Trophoblast cell (in vitro differentiated cells and primary cell): ENCODE measurements around the gene NANOS3.
A peak's percentile ranks its signal among the peaks of the same experiment; 100 is the strongest.

Source experiments
- DNase-seq, 2 donors: peaks; one replicate each; pipeline ENCODE4 v3.0.0-alpha.2; 2016
- H2AFZ ChIP-seq: 2 replicates; pipeline ENCODE4 v1.6.1; 2013; ENCODE audit warnings: low read length, moderate library complexity, mild to moderate bottlenecking; ENCODE audit not compliant: insufficient read depth, poor library complexity
- H2AK5ac ChIP-seq: 2 replicates; pipeline ENCODE4 v1.6.1; 2013; ENCODE audit warnings: mild to moderate bottlenecking, low read length
- H2BK120ac ChIP-seq: 2 replicates; pipeline ENCODE4 v1.6.1; 2013; ENCODE audit warnings: low read length, mild to moderate bottlenecking, moderate library complexity; ENCODE audit not compliant: insufficient read depth, poor library complexity
- H2BK12ac ChIP-seq: 2 replicates; pipeline ENCODE4 v1.6.1; 2013; ENCODE audit warnings: mild to moderate bottlenecking, low read length, moderate library complexity
- H2BK5ac ChIP-seq: 2 replicates; pipeline ENCODE4 v1.6.1; 2013; ENCODE audit warnings: low read length, low read depth, moderate library complexity, mild to moderate bottlenecking; ENCODE audit not compliant: poor library complexity
- H3K14ac ChIP-seq: 2 replicates; pipeline ENCODE4 v1.6.1; 2013; ENCODE audit warnings: mild to moderate bottlenecking, low read length
- H3K18ac ChIP-seq: 2 replicates; pipeline ENCODE4 v1.6.1; 2013; ENCODE audit warnings: mild to moderate bottlenecking, low read length
- H3K23ac ChIP-seq: 2 replicates; pipeline ENCODE4 v1.6.1; 2013; ENCODE audit warnings: low read length
- H3K27ac ChIP-seq: 2 replicates; pipeline ENCODE4 v1.5.1; 2013; ENCODE audit warnings: low read depth, mild to moderate bottlenecking, inconsistent platforms, low read length, moderate library complexity
- H3K27me3 ChIP-seq: 2 replicates; pipeline ENCODE4 v1.6.1; 2013; ENCODE audit warnings: inconsistent platforms, mild to moderate bottlenecking, low read length, moderate library complexity; ENCODE audit not compliant: insufficient read depth
- H3K36me3 ChIP-seq, 2 experiments: 1 replicate in 1 of 2; 2 replicates in 1 of 2; pipeline ENCODE4 v1.6.1; 2013; ENCODE audit warnings: low read length in 2 of 2, mild to moderate bottlenecking in 2 of 2, moderate library complexity in 1 of 2; ENCODE audit not compliant: insufficient read depth in 2 of 2, control insufficient read depth in 1 of 2
- H3K4ac ChIP-seq: 2 replicates; pipeline ENCODE4 v1.6.1; 2013; ENCODE audit warnings: low read depth, mild to moderate bottlenecking, low read length, moderate library complexity
- H3K4me1 ChIP-seq, 2 experiments: 1 replicate in 1 of 2; 2 replicates in 1 of 2; pipeline ENCODE4 v1.6.1; 2013; ENCODE audit warnings: low read length in 2 of 2, mild to moderate bottlenecking in 2 of 2, moderate library complexity in 1 of 2; ENCODE audit not compliant: insufficient read depth in 2 of 2, control insufficient read depth in 1 of 2
- H3K4me2 ChIP-seq: 2 replicates; pipeline ENCODE4 v1.6.1; 2013; ENCODE audit warnings: inconsistent platforms, mild to moderate bottlenecking, low read length, moderate library complexity
- H3K4me3 ChIP-seq: 2 replicates; pipeline ENCODE4 v1.5.1; 2013; ENCODE audit warnings: mild to moderate bottlenecking, low read depth, low read length, inconsistent platforms
- H3K79me1 ChIP-seq: one replicate; pipeline ENCODE4 v1.6.1; 2013; ENCODE audit warnings: low read length
- H3K79me2 ChIP-seq: 2 replicates; pipeline ENCODE4 v1.6.1; 2013; ENCODE audit warnings: low read length, mild to moderate bottlenecking; ENCODE audit not compliant: control insufficient read depth, insufficient read depth, poor library complexity
- H3K9ac ChIP-seq: 2 replicates; pipeline ENCODE4 v1.6.1; 2013; ENCODE audit warnings: mild to moderate bottlenecking, low read length
- H3K9me3 ChIP-seq: 2 replicates; pipeline ENCODE4 v1.6.1; 2013; ENCODE audit warnings: low read depth, mild to moderate bottlenecking, control low read depth, inconsistent platforms, low read length; ENCODE audit not compliant: insufficient read depth
- H4K12ac ChIP-seq: 2 replicates; pipeline ENCODE4 v1.6.1; 2013; ENCODE audit warnings: low read depth, mild to moderate bottlenecking, low read length, moderate library complexity
- H4K8ac ChIP-seq: 2 replicates; pipeline ENCODE4 v1.6.1; 2013; ENCODE audit warnings: low read depth, mild to moderate bottlenecking, low read length, moderate library complexity
- H4K91ac ChIP-seq: one replicate; pipeline ENCODE4 v1.6.1; 2013; ENCODE audit warnings: low read depth, mild to moderate bottlenecking, low read length, moderate library complexity
- WGBS: extraction: QIAGEN DNeasy Blood & Tissue Kit; methylation state at CpG from one replicate; pipeline ENCODE4 v1.1.7; 2013; ENCODE audit warnings: missing lambda C conversion rate; ENCODE audit not compliant: insufficient read length, insufficient coverage; ENCODE audit errors: extremely low coverage; 5-methylcytosine and 5-hydroxymethylcytosine counted together

Gene NANOS3

DNA sequence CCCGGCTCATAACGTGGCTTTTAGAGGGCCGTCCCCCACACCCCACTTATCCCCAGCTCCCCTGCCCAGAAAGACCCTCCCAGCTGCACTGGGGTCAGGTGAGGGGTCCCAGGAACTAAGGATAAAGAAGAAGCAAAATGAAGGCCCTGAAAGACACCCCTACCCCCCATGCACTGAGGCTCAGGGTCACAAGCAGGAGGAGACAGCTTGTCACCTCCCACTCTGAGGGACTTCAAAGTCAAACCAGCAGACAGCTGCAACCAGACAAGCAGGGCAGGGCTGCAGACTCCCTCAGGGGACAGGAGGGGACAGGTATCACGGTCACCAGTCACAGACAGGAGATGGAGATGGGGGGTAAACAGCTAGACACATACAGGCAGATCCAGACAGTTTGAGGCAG, 6.1 kb upstream of the NANOS3 start:
- H3K14ac ChIP-seq = no peak overlapping the region
- no peak overlapping the region for H2BK5ac ChIP-seq
- no peak overlapping the region for H2BK12ac ChIP-seq
- no peak overlapping the region for H3K18ac ChIP-seq
- WGBS = no CpG with 5 or more reads among the region's 4 CpGs
- no peak overlapping the region for H3K9ac ChIP-seq
- no peak overlapping the region for H4K12ac ChIP-seq
- no peak for DNase-seq
- no peak overlapping the region for H4K8ac ChIP-seq
- H3K23ac ChIP-seq = no peak overlapping the region
- peaks cover 2% of the 10 kb centered on the region for H3K27me3 ChIP-seq
- no peak overlapping the region for H3K4me2 ChIP-seq
- no peak overlapping the region for H2AK5ac ChIP-seq
- no peak overlapping the region for H2BK120ac ChIP-seq
- H3K9me3 ChIP-seq = peaks cover 2% of the 10 kb centered on the region
- H2AFZ ChIP-seq = no peak overlapping the region
- no peak overlapping the region for H3K4ac ChIP-seq
- no peak overlapping the region for H3K4me3 ChIP-seq
- no peaks in the 10 kb centered on the region for H3K36me3 ChIP-seq
- peaks cover 7% of the 10 kb centered on the region for H3K79me1 ChIP-seq
- peaks cover 18 to 22% of the 10 kb centered on the region in 2 experiments for H3K4me1 ChIP-seq
- H4K91ac ChIP-seq = no peak overlapping the region
- no peaks in the 10 kb centered on the region for H3K79me2 ChIP-seq
- no peak overlapping the region for H3K27ac ChIP-seq

DNA sequence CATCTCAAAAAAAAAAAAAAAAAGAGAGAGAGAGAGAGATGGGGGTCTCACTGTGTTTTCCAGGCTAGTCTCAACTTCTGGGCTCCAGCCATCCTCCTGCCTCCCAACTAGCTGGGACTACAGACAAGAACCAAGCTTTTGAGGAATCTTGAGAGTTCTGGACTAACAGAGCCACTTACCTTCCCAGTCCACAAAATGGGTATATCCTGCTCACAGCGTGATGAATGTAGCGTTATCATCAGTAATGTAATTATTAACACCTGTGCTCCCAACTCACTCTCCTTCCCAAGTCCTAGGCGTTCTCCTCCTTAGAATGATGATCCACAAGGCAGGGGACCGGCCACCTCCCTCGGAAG, 4.6 kb upstream of the NANOS3 start:
- H3K79me2 ChIP-seq = no peaks in the 10 kb centered on the region
- peaks cover under 1% of the 10 kb centered on the region for H3K9me3 ChIP-seq
- no peak overlapping the region for H3K18ac ChIP-seq
- no CpG with 5 or more reads among the region's 5 CpGs for WGBS
- peaks cover 14 to 21% of the 10 kb centered on the region in 2 experiments for H3K4me1 ChIP-seq
- H3K4me2 ChIP-seq = peak overlapping the region; percentile 66
- H3K9ac ChIP-seq = no peak overlapping the region
- H4K8ac ChIP-seq = no peak overlapping the region
- no peaks in the 10 kb centered on the region for H3K36me3 ChIP-seq
- H3K4ac ChIP-seq = no peak overlapping the region
- H4K12ac ChIP-seq = no peak overlapping the region
- H2BK120ac ChIP-seq = peak overlapping the region; percentile 28
- no peak overlapping the region for H3K4me3 ChIP-seq
- no peak overlapping the region for H4K91ac ChIP-seq
- no peak overlapping the region for H3K14ac ChIP-seq
- DNase-seq = no peak
- no peak overlapping the region for H3K23ac ChIP-seq
- H3K79me1 ChIP-seq = peaks cover 7% of the 10 kb centered on the region
- no peak overlapping the region for H2BK12ac ChIP-seq
- no peaks in the 10 kb centered on the region for H3K27me3 ChIP-seq
- H3K27ac ChIP-seq = no peak overlapping the region
- no peak overlapping the region for H2BK5ac ChIP-seq
- no peak overlapping the region for H2AK5ac ChIP-seq
- peak overlapping the region; percentile 30 for H2AFZ ChIP-seq

DNA sequence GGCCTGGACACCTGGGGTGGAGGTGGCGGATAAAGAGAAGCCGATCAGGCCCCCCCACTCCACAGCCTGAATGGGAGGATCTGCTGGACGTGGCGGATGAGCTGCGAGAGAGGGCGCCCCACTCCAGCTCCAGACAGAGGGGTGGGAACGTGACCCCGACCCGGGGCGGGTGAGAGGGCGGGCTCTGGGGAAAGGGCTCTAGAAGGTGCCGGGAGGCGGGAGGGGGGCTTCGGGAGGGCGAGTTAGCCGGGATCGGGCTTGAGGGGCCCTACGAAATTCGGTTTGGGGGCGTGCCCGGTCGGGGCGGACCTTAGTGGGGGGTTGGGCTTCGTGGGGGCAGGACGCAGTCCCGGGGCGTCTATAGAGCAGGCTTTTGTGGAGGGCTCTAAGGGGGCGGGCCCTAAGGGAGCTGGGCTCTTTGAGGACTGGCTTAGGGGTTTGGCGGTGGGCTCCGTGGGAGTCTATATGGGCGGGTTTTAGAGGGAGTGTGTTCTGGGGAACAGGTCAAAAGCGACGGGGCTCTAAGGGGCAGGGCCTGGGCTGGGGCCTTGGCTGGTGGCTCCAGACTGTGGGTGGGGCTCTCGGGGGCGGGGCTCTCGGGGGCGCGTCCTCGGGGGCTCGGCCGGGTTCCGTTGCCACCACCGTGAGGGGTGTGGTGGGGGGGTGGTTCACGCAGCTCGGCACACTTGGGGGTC, 4.1 kb upstream of the NANOS3 start:
- peak overlapping the region; percentile 66 for H3K4me2 ChIP-seq
- H3K9me3 ChIP-seq = peaks cover 3% of the 10 kb centered on the region
- H2AFZ ChIP-seq = peak overlapping the region; percentile 57
- no peak overlapping the region for H3K27ac ChIP-seq
- H3K4me3 ChIP-seq = peak overlapping the region; percentile 48
- H3K23ac ChIP-seq = no peak overlapping the region
- H3K27me3 ChIP-seq = no peaks in the 10 kb centered on the region
- no peaks in the 10 kb centered on the region for H3K36me3 ChIP-seq
- H3K9ac ChIP-seq = no peak overlapping the region
- no peaks in the 10 kb centered on the region for H3K79me2 ChIP-seq
- H3K79me1 ChIP-seq = peaks cover 7% of the 10 kb centered on the region
- H4K8ac ChIP-seq = peak overlapping the region; percentile 26
- no peak overlapping the region for H4K12ac ChIP-seq
- peak overlapping the region; percentile 70 for H2AK5ac ChIP-seq
- H2BK12ac ChIP-seq = no peak overlapping the region
- no peak overlapping the region for H2BK5ac ChIP-seq
- DNase-seq = no peak
- peak overlapping the region; percentile 28 for H2BK120ac ChIP-seq
- peaks cover 14 to 21% of the 10 kb centered on the region in 2 experiments for H3K4me1 ChIP-seq
- no peak overlapping the region for H3K4ac ChIP-seq
- no peak overlapping the region for H3K14ac ChIP-seq
- H3K18ac ChIP-seq = peak overlapping the region; percentile 43
- WGBS = no CpG with 5 or more reads among the region's 45 CpGs
- H4K91ac ChIP-seq = peak overlapping the region; percentile 65

GRCh38 chr19:13873834-13874515, 3.0 kb upstream of the NANOS3 start:
- Histone ChIP-seq H2AFZ (peak overlapping the region; percentile 37), H4K91ac (no peak overlapping the region)
- WGBS = no CpG with 5 or more reads among the region's 35 CpGs

More at GRCh38 chr19:13873834-13874515, 3.0 kb upstream of the NANOS3 start:
- H3K36me3 ChIP-seq = no peaks in the 10 kb centered on the region
- H2BK5ac ChIP-seq = no peak overlapping the region
- no peak overlapping the region for H3K18ac ChIP-seq
- H3K14ac ChIP-seq = no peak overlapping the region
- H3K4me3 ChIP-seq = no peak overlapping the region
- DNase-seq = peak in 1 of 2 donors; percentile 52
- H3K4me2 ChIP-seq = no peak overlapping the region
- H3K79me2 ChIP-seq = no peaks in the 10 kb centered on the region
- no peaks in the 10 kb centered on the region for H3K27me3 ChIP-seq
- H3K9ac ChIP-seq = no peak overlapping the region
- no peak overlapping the region for H3K23ac ChIP-seq
- H3K4me1 ChIP-seq = peaks cover 14 to 21% of the 10 kb centered on the region in 2 experiments
- H3K4ac ChIP-seq = no peak overlapping the region
- H3K9me3 ChIP-seq = peaks cover 3% of the 10 kb centered on the region
- H3K27ac ChIP-seq = no peak overlapping the region
- peaks cover 7% of the 10 kb centered on the region for H3K79me1 ChIP-seq
- H4K8ac ChIP-seq = peak overlapping the region; percentile 18
- peak overlapping the region; percentile 32 for H2BK12ac ChIP-seq
- H2AK5ac ChIP-seq = no peak overlapping the region
- no peak overlapping the region for H4K12ac ChIP-seq
- H2BK120ac ChIP-seq = peak overlapping the region; percentile 25
